PFSK-1 (cell line): ENCODE data around the gene MAN1C1.

ENCODE experiments used
- FOXP2 ChIP-seq: optimal IDR thresholded peaks from 2 replicates; pipeline ENCODE3; 2011; ENCODE audit warnings: borderline replicate concordance, control low read depth, inconsistent platforms; ENCODE audit not compliant: insufficient read depth; ENCODE audit errors: extremely low read length, extremely low read depth
- POLR2AphosphoS5 ChIP-seq: IDR thresholded peaks from 2 replicates; pipeline ENCODE4 v1.6.1; 2012; ENCODE audit warnings: low read depth, mild to moderate bottlenecking, control low read depth, low read length, moderate library complexity
- SIN3A ChIP-seq: IDR thresholded peaks from 2 replicates; pipeline ENCODE4 v1.6.1; 2012; ENCODE audit warnings: mild to moderate bottlenecking, low read length, moderate library complexity, borderline replicate concordance; ENCODE audit not compliant: insufficient read depth
- TAF1 ChIP-seq: IDR thresholded peaks from 2 replicates; pipeline ENCODE4 v1.6.1; 2012; ENCODE audit warnings: low read length, control low read depth, borderline replicate concordance; ENCODE audit not compliant: insufficient read depth
- TF ChIP-seq, protein P1 (sequence below), 2 experiments: IDR thresholded peaks; 2 replicates each; pipeline versions ENCODE4 v1.6.1 to v1.8.0; 2011 to 2012; ENCODE audit warnings: low read depth in 2 of 2, low read length in 2 of 2, control low read depth in 1 of 2, inconsistent platforms in 1 of 2, mild to moderate bottlenecking in 1 of 2, moderate library complexity in 1 of 2; ENCODE audit not compliant: insufficient read depth in 1 of 2

DNA sequence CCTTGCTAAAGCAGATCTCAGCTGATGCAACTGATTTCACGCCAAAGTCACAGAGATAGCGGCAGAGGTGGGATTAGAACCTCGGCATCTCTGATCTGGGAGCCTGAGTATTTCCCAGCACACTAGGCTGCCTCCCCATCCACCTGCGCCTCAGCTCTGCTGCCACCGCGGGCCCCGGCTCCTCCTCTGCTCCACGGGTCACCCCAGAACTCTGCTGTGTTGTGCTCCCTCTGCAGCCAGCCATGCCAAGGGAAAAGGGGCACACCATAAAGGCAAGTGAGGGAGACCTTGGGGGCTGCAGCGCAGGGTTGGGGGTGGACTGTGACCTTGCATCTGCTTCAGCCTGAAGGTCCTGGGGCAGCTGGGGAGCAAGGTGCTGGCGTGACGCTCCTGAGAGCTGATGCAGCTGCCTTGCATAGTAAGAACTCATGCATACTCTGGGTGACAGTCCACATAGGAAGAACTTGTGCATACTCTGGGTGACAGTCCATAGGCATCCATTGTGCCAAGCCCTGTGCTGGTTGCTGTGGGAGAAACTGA, 68.7 kb downstream of the MAN1C1 start:
- TF ChIP-seq POLR2AphosphoS5 (no peak), TAF1 (no peak), SIN3A (no peak), FOXP2 (no peak)
- TF ChIP-seq, protein P1, sequence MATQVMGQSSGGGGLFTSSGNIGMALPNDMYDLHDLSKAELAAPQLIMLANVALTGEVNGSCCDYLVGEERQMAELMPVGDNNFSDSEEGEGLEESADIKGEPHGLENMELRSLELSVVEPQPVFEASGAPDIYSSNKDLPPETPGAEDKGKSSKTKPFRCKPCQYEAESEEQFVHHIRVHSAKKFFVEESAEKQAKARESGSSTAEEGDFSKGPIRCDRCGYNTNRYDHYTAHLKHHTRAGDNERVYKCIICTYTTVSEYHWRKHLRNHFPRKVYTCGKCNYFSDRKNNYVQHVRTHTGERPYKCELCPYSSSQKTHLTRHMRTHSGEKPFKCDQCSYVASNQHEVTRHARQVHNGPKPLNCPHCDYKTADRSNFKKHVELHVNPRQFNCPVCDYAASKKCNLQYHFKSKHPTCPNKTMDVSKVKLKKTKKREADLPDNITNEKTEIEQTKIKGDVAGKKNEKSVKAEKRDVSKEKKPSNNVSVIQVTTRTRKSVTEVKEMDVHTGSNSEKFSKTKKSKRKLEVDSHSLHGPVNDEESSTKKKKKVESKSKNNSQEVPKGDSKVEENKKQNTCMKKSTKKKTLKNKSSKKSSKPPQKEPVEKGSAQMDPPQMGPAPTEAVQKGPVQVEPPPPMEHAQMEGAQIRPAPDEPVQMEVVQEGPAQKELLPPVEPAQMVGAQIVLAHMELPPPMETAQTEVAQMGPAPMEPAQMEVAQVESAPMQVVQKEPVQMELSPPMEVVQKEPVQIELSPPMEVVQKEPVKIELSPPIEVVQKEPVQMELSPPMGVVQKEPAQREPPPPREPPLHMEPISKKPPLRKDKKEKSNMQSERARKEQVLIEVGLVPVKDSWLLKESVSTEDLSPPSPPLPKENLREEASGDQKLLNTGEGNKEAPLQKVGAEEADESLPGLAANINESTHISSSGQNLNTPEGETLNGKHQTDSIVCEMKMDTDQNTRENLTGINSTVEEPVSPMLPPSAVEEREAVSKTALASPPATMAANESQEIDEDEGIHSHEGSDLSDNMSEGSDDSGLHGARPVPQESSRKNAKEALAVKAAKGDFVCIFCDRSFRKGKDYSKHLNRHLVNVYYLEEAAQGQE (IDR thresholded peaks at IDR 0.05; ENCODE audit: insufficient read depth in 1 of 2, low read depth in 2 of 2, low read length in 2 of 2), result no peak
